Keratinocyte (primary cell): ENCODE data around the gene SEPHS1. TPM values are rescaled to one million over a fixed set of nuclear protein-coding genes. Genes with fewer than 3 reads are reported as not detected.

Experiments used
- DNase-seq: peaks from one replicate; pipeline ENCODE4 v3.0.0-alpha.2; 2011; ENCODE audit warnings: low read depth, missing footprints, low spot score
- FAIRE-seq: peaks from 2 replicates; lab custom pipeline; 2011; peaks lifted over from hg19 to GRCh38; lab: Jason Lieb, UNC
- H2AFZ ChIP-seq: 2 replicates; pipeline ENCODE4 v1.6.0; 2012; ENCODE audit warnings: low read length, control low read depth, inconsistent platforms; ENCODE audit not compliant: control insufficient read depth
- H3K27ac ChIP-seq: 2 replicates; pipeline ENCODE4 v1.5.1; 2011; ENCODE audit warnings: low read length; ENCODE audit not compliant: control insufficient read depth, insufficient read depth
- H3K27me3 ChIP-seq: 3 replicates; pipeline ENCODE4 v1.6.0; 2011; ENCODE audit warnings: low read length; ENCODE audit not compliant: control insufficient read depth, insufficient read depth; ENCODE audit errors: extremely low read depth
- H3K36me3 ChIP-seq, 2 experiments: 2 replicates in 1 of 2; 3 replicates in 1 of 2; pipeline ENCODE4 v1.5.1; 2011; ENCODE audit warnings: low read length in 2 of 2, mild to moderate bottlenecking in 1 of 2; ENCODE audit not compliant: control insufficient read depth in 2 of 2, insufficient read depth in 2 of 2; ENCODE audit errors: extremely low read depth in 1 of 2
- H3K4me1 ChIP-seq: 3 replicates; pipeline ENCODE4 v1.5.1; 2011; ENCODE audit warnings: low read length; ENCODE audit not compliant: control insufficient read depth, insufficient read depth; ENCODE audit errors: extremely low read depth
- H3K4me2 ChIP-seq: 3 replicates; pipeline ENCODE4 v1.6.0; 2011; ENCODE audit warnings: low read depth, low read length; ENCODE audit not compliant: control insufficient read depth, insufficient read depth; ENCODE audit errors: extremely low read depth
- H3K4me3 ChIP-seq, 3 experiments: fragments of 200-600 bp in 1 of 3; sonication (generic) in 1 of 3; 2 replicates in 2 of 3; 3 replicates in 1 of 3; pipeline ENCODE4 v1.5.1; 2011 to 2016; ENCODE audit warnings: low read length in 3 of 3, mild to moderate bottlenecking in 3 of 3, control low read depth in 2 of 3, inconsistent platforms in 1 of 3, low read depth in 1 of 3, mixed read lengths in 1 of 3, mixed run types in 1 of 3, moderate library complexity in 1 of 3; ENCODE audit not compliant: control insufficient read depth in 2 of 3, insufficient read depth in 2 of 3; ENCODE audit errors: extremely low read depth in 1 of 3
- H3K79me2 ChIP-seq: 2 replicates; pipeline ENCODE4 v1.6.0; 2012; ENCODE audit warnings: low read length; ENCODE audit not compliant: control insufficient read depth, insufficient read depth
- H3K9ac ChIP-seq: 3 replicates; pipeline ENCODE4 v1.6.0; 2011; ENCODE audit warnings: low read length; ENCODE audit not compliant: control insufficient read depth, insufficient read depth; ENCODE audit errors: extremely low read depth
- H3K9me1 ChIP-seq: 3 replicates; pipeline ENCODE4 v1.6.0; 2011; ENCODE audit warnings: low read length; ENCODE audit not compliant: control insufficient read depth, insufficient read depth; ENCODE audit errors: extremely low read depth
- H3K9me3 ChIP-seq: 2 replicates; pipeline ENCODE4 v1.5.1; 2012; ENCODE audit warnings: low read depth, low read length; ENCODE audit not compliant: control insufficient read depth
- H4K20me1 ChIP-seq: 3 replicates; pipeline ENCODE4 v1.6.0; 2011; ENCODE audit warnings: low read length; ENCODE audit not compliant: control insufficient read depth, insufficient read depth; ENCODE audit errors: extremely low read depth
- EZH2 ChIP-seq: IDR thresholded peaks from one replicate; pipeline ENCODE4 v1.6.1; 2012; ENCODE audit warnings: inconsistent platforms, mild to moderate bottlenecking, low read length, moderate library complexity
- dilution Hi-C: fragments of 300-500 bp; cut with MboI; formaldehyde crosslinking; loops from one replicate; pipeline ENCODE4 v1.7.0; 2020; ENCODE audit warnings: low sequenced_read_pairs; ENCODE audit not compliant: extremely low pct_ligation_motif_present
- polyA plus RNA-seq, 5 experiments: library from polyadenylated mRNA; depleted of rRNA in 3 of 5; stranded (reverse) in 3 of 5; stranded (forward) in 1 of 5; unstranded in 1 of 5; fragments of >200 nt; gene quantifications; 1 replicate in 1 of 5; 2 replicates in 3 of 5; 3 replicates in 1 of 5; pipeline versions ENCODE4 v1.2.1 to v1.2.3, GENCODE V29; 2011 to 2012; ENCODE audit warnings: missing spikeins in 2 of 5, low read depth in 1 of 5, low replicate concordance in 1 of 5
- TF ChIP-seq, protein P1 (sequence below), 3 experiments: IDR thresholded peaks in 1 of 3; conservative IDR thresholded peaks in 1 of 3; optimal IDR thresholded peaks in 1 of 3; 2 replicates in 2 of 3; 3 replicates in 1 of 3; pipeline versions ENCODE3 to v1.5.1; 2011; ENCODE audit warnings: low read length in 3 of 3, mild to moderate bottlenecking in 3 of 3, moderate library complexity in 2 of 3, control low read depth in 1 of 3, inconsistent platforms in 1 of 3; ENCODE audit not compliant: insufficient read depth in 2 of 3; ENCODE audit errors: extremely low read depth in 1 of 3

Gene SEPHS1
- polyA plus RNA-seq, 1 donor (not counting 4 experiments of a cell fraction or from before 2014, with no cell fraction given): 65.4 TPM

DNA sequence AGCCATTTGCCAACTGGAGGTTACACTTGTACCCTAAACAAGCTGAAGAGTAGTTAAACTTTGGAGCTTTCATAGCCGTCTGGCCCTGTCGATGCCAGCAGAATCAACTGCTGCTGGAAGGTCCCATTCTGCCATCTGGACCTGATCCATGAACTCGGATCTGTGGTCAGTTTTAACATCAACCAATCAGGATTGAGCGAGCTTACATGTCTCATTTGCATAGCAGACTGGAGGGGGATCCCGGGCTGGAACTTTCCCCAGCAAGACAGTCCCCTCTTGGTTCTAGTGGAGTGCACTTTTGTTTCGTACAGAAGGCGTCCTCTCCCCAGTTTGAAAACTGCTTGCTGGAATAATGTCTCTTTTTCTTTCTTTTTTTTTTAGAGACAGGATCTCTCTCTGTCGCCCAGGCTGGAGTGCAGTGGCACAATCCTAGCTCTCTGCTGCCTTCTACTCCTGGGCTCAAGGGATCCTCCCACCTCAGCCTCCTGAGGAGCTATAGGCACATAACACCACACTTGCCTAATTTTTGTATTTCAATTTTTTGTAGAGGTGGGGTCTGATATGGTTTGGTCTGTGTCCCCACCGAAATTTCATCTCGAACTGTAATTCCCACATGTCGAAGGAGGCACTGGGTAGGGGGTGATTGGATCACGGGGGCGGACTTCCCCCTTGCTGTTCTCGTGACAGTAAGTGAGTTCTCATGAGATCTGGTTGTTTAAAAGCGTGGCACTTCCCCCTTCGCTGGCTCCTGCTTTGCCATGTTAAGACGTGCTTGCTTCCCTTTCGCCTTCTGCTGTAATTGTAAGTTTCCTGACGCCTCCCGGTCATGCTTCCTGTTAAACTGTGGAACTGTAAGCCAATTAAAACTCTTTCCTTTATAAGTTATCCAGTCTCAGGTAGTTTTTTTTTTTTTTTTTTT lies 42.8 kb upstream of the SEPHS1 start:
- H3K9ac ChIP-seq: no peak overlapping the region
- H4K20me1 ChIP-seq: no peaks in the 10 kb centered on the region
- no peak overlapping the region for H3K4me3 ChIP-seq
- H3K27me3 ChIP-seq: no peaks in the 10 kb centered on the region
- DNase-seq (no peak), FAIRE-seq (no peak)
- TF ChIP-seq, protein P1, sequence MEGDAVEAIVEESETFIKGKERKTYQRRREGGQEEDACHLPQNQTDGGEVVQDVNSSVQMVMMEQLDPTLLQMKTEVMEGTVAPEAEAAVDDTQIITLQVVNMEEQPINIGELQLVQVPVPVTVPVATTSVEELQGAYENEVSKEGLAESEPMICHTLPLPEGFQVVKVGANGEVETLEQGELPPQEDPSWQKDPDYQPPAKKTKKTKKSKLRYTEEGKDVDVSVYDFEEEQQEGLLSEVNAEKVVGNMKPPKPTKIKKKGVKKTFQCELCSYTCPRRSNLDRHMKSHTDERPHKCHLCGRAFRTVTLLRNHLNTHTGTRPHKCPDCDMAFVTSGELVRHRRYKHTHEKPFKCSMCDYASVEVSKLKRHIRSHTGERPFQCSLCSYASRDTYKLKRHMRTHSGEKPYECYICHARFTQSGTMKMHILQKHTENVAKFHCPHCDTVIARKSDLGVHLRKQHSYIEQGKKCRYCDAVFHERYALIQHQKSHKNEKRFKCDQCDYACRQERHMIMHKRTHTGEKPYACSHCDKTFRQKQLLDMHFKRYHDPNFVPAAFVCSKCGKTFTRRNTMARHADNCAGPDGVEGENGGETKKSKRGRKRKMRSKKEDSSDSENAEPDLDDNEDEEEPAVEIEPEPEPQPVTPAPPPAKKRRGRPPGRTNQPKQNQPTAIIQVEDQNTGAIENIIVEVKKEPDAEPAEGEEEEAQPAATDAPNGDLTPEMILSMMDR (optimal IDR thresholded peaks at IDR 0.05 in 1 of 3, IDR thresholded peaks at IDR 0.05 in 1 of 3, conservative IDR thresholded peaks at IDR 0.05 in 1 of 3; ENCODE audit: extremely low read depth in 1 of 3, insufficient read depth in 2 of 3, low read length in 3 of 3): no peak
- no peak for TF ChIP-seq EZH2
- dilution Hi-C loops: no loop called here
- H3K4me1 ChIP-seq: no peaks in the 10 kb centered on the region
- H3K36me3 ChIP-seq: no peaks in the 10 kb centered on the region
- no peak overlapping the region for H3K4me2 ChIP-seq
- no peaks in the 10 kb centered on the region for H3K9me1 ChIP-seq
- H3K79me2 ChIP-seq: no peaks in the 10 kb centered on the region
- no peak overlapping the region for H2AFZ ChIP-seq
- H3K9me3 ChIP-seq: no peaks in the 10 kb centered on the region
- no peak overlapping the region for H3K27ac ChIP-seq

DNA sequence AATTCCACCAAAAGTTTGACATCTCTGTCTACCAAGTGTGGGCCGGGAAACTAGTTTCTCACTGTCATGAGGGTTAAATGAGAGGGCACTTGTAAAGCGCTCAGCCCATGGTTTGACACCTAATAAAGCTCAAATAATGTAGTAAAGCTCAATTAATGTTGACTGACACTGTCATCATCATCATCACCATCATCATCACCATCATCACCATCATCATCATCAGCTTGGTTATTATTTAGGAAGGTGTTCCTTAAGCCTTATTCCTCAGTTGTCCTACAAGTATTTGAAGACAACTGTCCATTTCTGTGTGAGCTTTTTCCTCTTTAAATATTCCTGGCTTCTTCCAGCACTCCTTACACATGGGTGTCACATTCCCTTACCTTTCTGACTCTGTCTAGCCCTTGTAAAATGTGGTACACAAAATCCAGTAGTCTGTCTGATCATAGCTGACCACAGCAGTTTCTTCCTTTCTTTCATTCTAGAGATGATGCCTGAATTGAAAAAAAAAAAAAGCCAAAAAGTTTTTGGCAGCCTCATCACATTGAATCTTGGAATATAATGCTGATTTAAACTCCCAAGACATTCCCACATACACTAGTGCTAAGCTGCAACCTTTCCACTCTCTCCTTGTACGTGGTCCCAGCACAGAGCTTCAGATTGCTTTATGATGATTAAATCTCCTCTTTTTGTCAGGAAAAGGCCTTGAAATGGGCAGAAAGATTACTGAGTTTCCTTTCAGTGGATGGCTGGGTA lies 40.6 kb upstream of the SEPHS1 start:
- Histone ChIP-seq H3K4me1 (no peaks in the 10 kb centered on the region), H3K4me3 (no peak overlapping the region), H3K27ac (no peak overlapping the region), H3K79me2 (no peaks in the 10 kb centered on the region), H3K9me3 (no peaks in the 10 kb centered on the region), H3K9ac (no peak overlapping the region), H2AFZ (no peak overlapping the region), H3K4me2 (no peak overlapping the region), H4K20me1 (no peaks in the 10 kb centered on the region), H3K36me3 (no peaks in the 10 kb centered on the region), H3K27me3 (peaks cover 4% of the 10 kb centered on the region), H3K9me1 (no peaks in the 10 kb centered on the region)
- no peak for TF ChIP-seq EZH2
- TF ChIP-seq, protein P1 (optimal IDR thresholded peaks at IDR 0.05 in 1 of 3, IDR thresholded peaks at IDR 0.05 in 1 of 3, conservative IDR thresholded peaks at IDR 0.05 in 1 of 3; ENCODE audit: extremely low read depth in 1 of 3, insufficient read depth in 2 of 3, low read length in 3 of 3): no peak
- FAIRE-seq: no peak
- dilution Hi-C loops: no loop called here
- no peak for DNase-seq
